HG02970 (cell line): Measurements from ENCODE around the gene SOX5.
"Not testable (repeated sequence)": the region's sequence is repeated elsewhere in the genome, so short reads cannot be mapped to it uniquely, and the experiment has no call there.

Source experiments
- ATAC-seq: cut with Tn5 transposase; IDR thresholded peaks from one replicate; pipeline ENCODE4 v1.9.1; 2021; ENCODE audit warnings: mild to moderate bottlenecking, moderate library complexity, moderate number of reproducible peaks; ENCODE audit not compliant: unreplicated experiment, low FRiP score

The SOX5 gene

DNA sequence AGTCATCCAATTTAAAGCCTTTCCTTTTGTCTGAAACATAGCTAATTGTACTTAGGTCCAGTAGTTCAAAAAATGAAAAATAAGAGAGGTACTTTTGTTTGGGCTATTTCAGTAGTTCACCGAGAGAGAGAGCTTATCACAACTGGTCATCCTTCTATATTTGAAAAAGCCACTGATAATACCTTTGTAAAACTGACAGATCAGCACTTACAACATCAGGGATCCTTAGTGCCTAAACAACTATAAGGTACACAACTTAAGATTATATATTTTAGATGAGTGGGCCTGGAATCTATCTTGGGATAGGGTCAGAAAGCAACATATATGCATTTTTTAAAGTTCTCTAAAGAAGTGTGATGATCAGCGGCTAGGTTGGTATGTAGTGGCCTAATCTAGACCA, 97.9 kb downstream of the SOX5 start:
- ATAC-seq, result no peak

DNA sequence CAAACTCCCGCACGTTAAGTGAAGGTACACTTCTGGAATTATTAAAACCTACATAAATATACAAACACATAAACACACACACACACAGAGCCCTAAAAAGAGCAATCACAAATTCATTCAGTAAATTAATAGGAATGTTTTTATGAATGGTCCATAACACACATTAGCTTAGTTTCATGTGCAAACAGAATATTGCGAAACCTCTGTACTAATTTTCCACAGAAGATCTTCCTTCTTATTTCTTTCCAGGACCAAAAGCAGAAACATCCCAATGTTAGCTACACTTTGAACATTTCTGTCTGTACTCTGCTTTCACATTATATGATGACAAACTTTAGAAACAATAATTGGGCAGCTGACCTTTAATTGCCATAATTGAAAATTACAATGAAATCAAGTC, 101.6 kb downstream of the SOX5 start:
- no peak for ATAC-seq

DNA sequence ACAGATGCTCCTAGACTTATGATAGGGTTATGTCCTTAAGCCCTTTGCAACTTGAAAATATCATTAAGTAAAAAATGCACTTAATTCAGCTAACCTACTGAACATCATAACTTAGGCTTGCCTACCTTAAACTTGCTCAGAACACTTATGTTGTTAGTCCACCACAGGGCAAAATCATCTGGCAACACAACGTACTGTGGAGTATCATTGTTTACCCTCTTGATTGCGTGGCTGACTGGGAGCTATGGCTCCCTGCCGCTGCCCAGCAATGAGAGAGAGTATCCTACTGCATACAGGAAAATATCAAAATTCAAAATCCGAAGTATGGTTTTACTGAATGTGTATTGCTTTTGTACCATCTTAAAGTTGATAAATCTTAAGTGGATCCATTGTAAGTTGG, 105.5 kb downstream of the SOX5 start:
- no peak for ATAC-seq

DNA sequence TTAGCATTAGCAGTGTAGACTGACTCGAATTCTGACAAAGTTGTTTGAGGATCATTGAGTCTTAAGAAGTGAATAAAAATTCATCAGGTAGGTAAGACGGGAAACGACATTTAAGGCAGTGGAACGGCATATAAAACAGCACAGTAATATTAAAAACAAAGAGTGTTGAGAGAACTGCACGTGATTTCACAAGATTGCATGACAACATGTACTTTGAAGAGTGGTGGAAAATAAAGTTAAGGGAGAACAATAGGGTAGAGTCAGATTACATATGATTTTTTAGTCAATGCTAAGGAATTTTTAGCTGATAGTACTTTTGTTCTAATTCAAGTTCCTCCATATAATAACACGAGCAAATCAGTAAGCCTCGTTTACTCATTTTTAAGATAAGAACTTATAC, 115.4 kb downstream of the SOX5 start:
- no peak for ATAC-seq

DNA sequence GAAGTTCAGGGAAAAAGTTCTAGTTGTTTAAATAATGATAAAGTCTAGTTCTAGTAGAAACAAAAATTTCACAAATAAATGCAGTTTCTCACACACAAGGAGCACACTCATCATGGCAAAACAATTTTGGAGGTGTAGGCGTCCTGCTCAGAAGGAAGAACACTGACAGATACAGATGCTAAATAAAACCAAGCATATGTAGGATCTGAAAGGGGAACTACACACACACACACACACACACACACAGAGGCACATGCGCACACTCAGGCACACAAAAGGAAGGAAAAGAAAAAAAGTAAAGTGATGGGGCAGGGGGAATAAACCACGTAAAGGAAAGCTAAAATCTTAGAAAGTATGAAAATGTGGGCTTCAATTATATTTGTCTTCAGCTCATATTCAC, 117.7 kb downstream of the SOX5 start:
- ATAC-seq, result no peak

DNA sequence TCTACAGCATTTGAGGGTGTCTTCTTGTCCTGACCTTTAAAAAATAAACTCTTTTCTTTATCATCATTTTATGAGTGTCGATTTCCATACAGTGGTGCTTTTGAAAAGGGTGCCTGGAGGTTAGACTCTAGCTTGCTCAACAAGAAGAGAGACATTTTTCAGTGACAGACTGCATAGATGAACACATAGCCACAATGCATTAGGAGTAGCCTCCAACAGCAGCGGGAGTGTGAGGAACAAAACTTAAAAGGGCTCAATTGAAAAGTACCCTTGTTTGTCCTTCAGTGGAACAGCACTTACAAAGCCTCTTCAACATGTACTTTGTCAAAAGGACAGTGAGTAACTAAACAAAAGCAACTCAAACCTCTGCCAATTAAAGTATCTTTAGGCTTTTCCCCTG, 119.3 kb downstream of the SOX5 start:
- ATAC-seq, result no peak

DNA sequence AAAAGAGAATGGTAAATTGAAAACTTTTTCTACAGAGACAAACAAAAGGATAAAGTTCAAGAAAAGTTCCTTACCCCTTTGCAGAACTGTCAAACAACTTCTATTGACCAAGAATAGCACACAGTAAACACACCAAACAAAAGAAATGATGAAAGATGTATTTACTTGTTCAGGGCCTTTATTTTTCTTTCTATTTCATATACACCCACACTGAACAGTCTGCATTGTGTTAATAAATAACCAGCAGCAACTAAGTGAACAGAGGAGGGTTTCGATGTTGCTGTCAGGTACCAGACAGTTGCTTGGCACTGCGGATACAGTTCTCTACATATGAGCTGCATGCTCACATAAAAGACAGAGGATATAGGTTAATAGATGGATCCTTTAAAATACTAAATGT, 122.1 kb downstream of the SOX5 start:
- no peak for ATAC-seq

DNA sequence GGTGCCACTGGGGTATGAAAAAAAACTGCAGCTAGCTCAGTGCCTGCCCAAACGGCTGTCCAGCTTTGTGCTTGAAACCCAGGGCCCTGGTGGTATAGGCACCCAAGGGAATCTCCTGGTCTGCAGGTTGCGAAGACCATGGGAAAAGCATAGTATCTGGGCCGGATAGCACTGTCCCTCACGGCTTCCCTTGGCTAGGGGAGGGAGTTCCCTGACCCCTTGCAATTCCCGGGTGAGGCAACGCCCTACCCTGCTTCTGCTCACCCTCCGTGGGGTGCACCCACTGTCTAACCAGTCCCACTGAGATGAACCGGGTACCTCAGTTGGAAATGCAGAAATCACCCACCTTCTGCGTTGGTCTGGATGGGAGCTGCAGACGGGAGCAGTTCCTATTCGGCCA, 124.3 kb downstream of the SOX5 start:
- ATAC-seq, result not testable (repeated sequence)

DNA sequence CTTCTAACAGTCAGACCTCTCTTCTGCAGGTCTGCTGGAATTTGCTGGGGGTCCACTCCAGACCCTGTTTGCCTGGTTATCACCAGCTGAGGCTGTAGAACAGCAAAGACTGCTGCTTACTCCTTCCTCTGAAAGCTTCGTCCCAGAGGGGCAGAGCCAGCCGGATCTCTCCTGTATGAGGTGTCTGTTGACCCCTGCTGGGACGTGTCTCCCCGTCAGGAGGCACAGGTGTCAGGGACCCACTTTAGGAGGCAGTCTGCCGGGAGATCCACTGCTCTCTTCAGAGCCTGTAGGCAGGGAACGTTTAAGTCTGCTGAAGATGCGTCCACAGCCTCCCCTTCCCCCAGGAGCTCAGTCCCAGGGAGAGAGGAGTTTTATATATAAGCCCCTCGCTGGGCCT, 125.1 kb downstream of the SOX5 start:
- no peak for ATAC-seq

DNA sequence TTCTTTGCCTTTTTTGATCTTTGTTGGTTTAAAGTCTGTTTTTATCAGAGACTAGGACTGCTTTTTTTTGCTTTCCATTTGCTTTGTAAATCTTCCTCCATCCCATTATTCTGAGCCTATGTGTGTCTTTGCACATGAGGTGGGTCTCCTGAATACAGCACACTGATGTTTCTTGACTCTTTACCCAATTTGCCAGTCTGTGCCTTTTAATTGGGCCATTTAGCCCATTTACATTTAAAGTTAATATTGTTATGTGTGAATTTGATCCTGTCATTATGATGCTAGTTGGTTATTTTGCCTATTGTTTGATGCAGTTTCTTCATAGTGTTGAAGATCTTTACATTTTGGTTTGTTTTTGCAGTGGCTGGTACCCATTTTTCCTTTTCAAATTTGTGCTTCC, 126.6 kb downstream of the SOX5 start:
- not testable (repeated sequence) for ATAC-seq

DNA sequence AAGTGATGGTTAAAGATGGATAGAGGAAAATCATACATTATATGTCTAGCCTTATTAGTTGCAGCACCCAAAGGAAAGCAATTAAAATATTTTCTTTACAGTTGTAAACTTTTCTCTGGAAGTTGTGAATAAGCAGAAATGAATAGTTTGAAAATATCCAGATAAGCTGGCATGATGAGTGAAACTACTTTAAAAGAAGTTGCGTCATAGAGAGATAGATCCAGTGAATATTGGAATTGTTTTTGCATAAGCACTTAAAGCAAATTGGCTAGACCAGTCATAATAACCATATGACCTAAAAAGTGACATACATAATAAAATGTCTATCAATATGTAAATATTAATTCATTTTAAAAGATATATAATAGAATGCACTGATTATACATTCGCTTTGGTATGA, 132.1 kb downstream of the SOX5 start:
- ATAC-seq, result no peak

DNA sequence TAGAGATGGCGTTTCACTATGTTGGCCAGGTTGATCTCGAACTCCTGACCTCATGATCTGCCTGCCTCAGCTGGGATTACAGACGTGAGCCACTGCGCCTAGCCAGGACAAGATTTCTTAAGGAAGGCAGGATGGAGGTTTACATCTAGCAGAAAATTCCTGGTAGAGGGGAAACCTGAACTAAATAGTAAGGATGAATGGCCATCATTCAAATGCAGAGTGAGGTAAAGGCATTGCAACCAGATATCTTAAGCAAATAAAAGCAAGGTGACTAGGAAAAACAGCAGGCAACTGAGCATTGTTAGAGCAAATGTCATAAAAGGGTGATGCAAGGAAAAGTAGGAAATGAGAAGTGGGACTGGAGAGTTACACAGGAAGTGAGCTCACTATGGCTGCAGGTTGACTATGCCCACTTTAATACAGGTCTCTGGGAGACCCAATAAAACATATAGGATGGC, 133.0 kb downstream of the SOX5 start:
- ATAC-seq, result no peak

DNA sequence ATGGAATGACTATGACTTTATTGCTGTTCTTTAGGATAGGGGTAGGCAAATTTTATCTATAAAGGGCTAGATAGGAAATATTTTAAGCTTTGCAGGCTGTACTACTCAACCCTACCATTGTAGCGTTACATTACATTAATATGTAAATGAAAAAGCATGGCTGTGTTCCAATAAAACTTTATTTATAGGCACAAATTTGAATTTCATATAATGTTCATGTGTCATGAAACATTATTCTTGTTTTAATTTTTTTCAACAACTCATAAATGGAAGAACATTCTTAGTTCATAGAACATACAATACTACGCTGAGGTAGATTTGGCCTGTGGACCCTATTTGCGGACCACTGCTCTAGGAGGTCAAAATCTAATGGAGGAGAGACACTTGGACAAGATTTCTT, 133.7 kb downstream of the SOX5 start:
- ATAC-seq, result no peak

DNA sequence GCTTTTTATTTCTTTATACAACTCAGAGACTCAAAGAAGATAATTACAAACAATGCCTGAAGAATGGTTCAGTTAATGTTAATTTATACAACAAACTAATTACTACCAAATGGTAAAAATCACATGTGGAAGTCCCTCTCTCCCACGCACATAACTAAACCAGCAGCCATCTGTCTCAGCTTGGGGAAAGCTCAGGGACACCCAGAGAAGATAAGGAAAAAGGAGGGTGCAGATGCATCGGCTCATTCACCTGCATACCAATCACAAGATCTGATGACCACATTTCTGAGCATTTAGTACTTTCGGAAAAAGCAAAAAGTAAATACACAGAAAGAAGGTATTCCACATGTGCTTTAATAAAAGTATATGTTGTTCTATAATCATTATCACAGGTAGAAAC, 136.3 kb downstream of the SOX5 start:
- ATAC-seq, result no peak

DNA sequence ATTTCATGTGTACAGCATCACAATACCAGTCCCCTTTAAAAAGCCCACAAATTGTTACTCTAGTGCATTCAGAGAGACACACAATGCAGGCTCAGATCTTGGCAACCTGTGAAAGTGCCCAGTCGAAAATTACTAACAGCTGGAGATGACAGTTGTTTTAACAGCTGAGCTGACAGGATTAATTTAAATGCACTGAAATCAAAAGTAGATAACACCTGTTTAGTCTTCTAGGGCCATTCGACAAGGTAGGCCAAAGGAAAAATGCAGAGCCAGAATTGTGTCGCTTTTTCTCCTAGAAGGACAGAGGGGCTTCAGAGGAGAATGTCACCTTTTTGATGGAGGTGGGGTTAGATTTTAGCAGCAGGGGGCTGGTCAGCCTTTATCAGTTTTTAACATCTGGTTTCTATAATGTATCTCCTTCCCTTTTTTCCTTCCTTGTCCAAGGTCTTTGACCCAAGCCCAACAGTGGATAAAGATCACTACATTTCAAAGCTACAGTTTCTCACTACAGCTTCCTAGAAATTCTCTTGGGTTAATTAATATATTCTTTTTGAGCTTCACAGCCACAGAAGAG, 139.1 kb downstream of the SOX5 start:
- no peak for ATAC-seq

DNA sequence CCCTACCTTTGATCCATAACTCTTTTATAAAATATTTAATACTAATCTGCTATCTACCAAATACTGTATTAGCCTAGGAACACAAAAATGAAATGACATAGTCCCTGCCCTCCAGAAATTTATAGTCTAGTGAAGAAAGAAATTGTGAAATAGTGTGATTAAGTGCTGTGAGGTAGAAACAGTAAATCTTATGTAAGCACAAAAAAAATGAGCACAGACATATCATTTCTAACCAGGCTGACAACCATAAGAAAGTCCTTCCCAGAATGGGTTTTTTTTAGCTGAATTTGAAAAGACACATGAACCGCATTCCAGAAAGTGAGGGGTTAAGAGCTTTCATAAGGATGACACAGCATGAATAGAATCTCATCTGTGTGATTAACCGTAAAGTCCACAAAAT, 145.9 kb downstream of the SOX5 start:
- ATAC-seq, result no peak

DNA sequence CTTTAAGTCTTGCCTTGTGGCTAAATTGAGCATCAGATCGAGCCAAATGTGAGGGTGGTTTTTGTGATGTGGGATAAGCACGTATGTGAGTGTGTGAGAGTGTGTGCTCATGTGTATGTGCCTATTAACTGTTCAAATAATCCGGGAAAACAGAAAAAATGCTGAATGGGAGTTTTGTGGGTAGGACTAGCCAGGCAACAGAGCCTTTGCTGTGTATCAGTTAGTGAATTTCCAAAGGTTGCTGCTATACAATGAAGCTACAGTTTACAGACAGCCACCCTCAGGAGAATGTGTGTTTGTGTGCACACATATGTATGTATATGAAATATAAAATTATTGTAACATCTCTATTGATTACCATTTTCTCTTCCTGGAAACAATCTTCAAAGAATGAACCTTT, 154.0 kb downstream of the SOX5 start:
- ATAC-seq, result no peak

DNA sequence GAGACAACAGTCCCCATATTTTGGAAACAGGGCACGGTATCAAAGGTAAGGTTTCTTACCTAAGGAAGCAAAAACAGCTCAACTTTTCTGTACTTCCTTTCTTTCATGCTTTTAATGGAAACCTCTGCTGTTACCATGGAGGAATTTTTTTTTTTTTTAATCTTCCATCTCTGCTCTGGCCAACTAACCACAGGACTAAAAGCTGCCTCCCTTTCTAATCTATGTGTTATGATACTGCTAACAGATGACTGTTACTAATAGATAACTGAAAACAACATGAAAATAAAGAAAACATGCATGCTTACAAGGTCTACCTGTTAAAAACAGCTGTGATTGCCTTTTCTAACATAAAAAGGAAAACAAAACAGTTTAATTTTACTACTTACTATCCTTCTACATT, 168.4 kb downstream of the SOX5 start:
- ATAC-seq, result no peak

DNA sequence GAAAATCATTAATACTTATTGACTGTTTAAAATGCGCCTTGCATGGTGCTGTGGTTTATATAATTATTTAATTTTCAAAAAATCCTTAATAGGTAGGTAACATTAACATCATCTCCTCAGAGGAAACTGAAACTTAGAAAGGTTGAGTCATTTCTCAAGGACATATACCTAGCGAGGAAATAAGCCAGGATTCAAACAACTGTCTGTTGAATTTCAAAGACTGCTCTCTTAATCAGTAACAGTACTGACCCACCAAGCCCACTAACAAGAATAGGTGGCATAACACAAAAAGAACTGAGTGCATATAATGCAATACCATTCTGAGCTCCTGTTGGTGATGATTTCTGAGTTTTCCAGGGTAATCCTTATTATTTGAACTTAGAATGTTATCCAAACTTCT, 174.3 kb downstream of the SOX5 start:
- ATAC-seq, result no peak

DNA sequence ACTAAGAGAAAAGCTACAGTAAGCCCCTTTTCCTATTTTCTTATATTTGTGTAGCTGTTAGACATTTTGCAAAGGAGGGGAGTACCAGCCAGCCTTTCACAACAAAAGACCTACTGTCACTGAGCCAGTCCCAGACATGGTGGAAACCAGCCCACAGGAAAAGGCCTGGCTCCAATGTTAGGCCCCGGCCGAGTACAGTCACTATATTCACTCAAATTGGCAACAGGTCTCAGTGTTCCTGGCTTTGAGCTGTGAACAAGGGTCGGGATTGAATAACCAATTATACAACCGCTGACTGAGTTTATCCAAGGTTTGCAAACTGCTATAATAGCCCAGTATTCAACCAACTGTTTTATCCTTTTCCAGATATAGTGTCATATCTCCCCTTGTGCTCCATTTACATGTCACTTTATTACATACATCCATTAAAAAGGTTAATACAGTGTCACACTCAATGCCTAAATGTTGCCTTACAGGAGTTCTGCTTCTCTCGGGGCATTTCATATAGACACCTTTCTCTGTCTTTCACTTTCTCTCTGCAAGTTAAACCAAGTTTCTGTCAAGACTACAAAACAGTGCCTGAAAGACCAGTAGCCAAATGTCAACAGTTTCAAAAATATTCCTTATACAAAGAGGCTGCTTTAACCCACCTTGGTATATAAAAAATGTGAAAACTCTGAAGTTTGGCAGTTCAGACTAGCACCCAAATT, 178.1 kb downstream of the SOX5 start:
- no peak for ATAC-seq

DNA sequence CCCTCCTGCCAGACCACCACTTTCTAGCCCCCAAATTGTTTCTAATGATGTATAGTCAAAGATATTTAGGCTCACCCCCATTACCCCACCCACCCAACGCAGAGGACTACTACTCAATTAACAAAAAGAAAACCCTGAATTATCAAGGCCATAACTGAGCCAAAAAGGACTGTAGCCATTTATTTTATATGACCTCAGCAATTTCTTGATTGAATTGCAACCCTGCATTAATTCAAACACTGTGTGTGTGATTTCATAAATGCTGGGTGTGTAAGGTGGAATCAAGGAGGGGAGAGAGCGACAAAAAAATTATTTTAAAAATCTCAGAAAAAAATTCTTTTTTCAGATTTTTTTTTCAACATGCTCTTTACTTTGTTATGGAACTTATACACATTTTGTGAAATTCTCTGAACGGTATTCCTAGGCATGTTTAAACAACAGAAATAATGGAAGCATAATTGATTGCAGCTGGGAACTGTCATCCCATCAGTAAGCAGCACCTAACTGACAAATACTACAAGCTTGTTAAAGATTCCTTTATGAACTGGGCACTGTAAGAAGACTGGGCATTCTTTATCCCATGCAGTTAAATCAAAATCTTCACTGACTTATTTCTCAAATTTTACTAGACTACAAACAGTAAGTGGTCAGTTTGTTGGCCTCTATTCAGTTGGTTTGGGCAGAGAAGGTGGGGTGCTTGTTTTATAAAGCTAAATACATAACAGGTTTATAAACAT, 179.1 kb downstream of the SOX5 start:
- no peak for ATAC-seq

DNA sequence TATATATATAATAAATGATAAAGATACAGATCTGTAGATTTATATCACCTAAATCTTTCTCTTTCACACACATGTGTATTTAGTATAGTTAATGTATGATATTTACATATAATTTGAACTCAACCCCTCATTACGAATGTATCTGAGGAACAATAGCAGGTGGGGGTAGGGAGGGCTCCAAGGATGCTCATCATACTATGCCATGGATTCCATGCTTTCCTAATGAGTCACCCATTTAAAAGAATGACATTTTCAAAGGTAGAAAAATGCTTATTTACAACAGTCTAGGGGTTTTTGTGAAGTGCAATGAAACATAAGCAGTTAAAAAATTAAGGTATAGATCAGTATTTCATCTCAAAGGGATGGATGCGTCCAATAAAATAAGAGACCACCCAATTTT, 181.6 kb downstream of the SOX5 start:
- no peak for ATAC-seq
